Fibroblast of lung (primary cell): ENCODE data around the gene ABL1. TPM values are rescaled to one million over a fixed set of nuclear protein-coding genes. Genes with fewer than 3 reads are reported as not detected.

ENCODE experiments used
- DNase-seq, 2 donors: peaks; one replicate each; pipeline versions ENCODE4 v3.0.0 to v3.0.0-alpha.2; 2010; ENCODE audit warnings: low read depth in 2 of 2
- H2AFZ ChIP-seq: 2 replicates; pipeline ENCODE4 v1.5.1; 2012; ENCODE audit warnings: low read length, control low read depth, inconsistent platforms
- H3K27ac ChIP-seq: 2 replicates; pipeline ENCODE4 v1.5.1; 2011; ENCODE audit warnings: low read length, control low read depth; ENCODE audit not compliant: insufficient read depth
- H3K27me3 ChIP-seq: 2 replicates; pipeline ENCODE4 v1.5.1; 2011; ENCODE audit warnings: mild to moderate bottlenecking, low read length; ENCODE audit not compliant: control insufficient read depth, insufficient read depth
- H3K36me3 ChIP-seq: 2 replicates; pipeline ENCODE4 v1.5.1; 2011; ENCODE audit warnings: low read length; ENCODE audit not compliant: control insufficient read depth, insufficient read depth
- H3K4me1 ChIP-seq: 2 replicates; pipeline ENCODE4 v1.5.1; 2011; ENCODE audit warnings: low read length; ENCODE audit not compliant: control insufficient read depth, insufficient read depth; ENCODE audit errors: extremely low read depth
- H3K4me2 ChIP-seq: 2 replicates; pipeline ENCODE4 v1.5.1; 2011; ENCODE audit warnings: low read length, control low read depth; ENCODE audit not compliant: insufficient read depth; ENCODE audit errors: extremely low read depth
- H3K4me3 ChIP-seq, 4 experiments: fragments of 200-600 bp in 1 of 4; sonication (generic) in 1 of 4; replicated peaks in 1 of 4; 2 replicates each; pipeline ENCODE4 v1.5.1; 2011 to 2016; ENCODE audit warnings: low read length in 4 of 4, low read depth in 3 of 4, mild to moderate bottlenecking in 3 of 4, control low read depth in 2 of 4, inconsistent platforms in 1 of 4, mixed read lengths in 1 of 4; ENCODE audit not compliant: insufficient read depth in 1 of 4; ENCODE audit errors: control extremely low read depth in 1 of 4
- H3K79me2 ChIP-seq: 2 replicates; pipeline ENCODE4 v1.5.1; 2012; ENCODE audit warnings: mild to moderate bottlenecking, low read length, inconsistent platforms; ENCODE audit not compliant: control insufficient read depth, insufficient read depth
- H3K9ac ChIP-seq: 2 replicates; pipeline ENCODE4 v1.5.1; 2011; ENCODE audit warnings: mild to moderate bottlenecking, low read length, control low read depth; ENCODE audit not compliant: insufficient read depth
- H3K9me3 ChIP-seq: 2 replicates; pipeline ENCODE4 v1.5.1; 2012; ENCODE audit warnings: low read depth, low read length; ENCODE audit not compliant: control insufficient read depth, insufficient read depth
- H4K20me1 ChIP-seq: 2 replicates; pipeline ENCODE4 v1.5.1; 2011; ENCODE audit warnings: low read length; ENCODE audit not compliant: control insufficient read depth, insufficient read depth; ENCODE audit errors: extremely low read depth
- CTCF ChIP-seq, 2 donors: IDR thresholded peaks in 1 of 2; conservative IDR thresholded peaks in 1 of 2; 1 replicate in 1 of 2; 2 replicates in 1 of 2; pipeline ENCODE4 v1.5.1; 2011 to 2012; ENCODE audit warnings: low read length in 2 of 2, control low read depth in 1 of 2, inconsistent platforms in 1 of 2, low read depth in 1 of 2, mild to moderate bottlenecking in 1 of 2
- EZH2 ChIP-seq: IDR thresholded peaks from 2 replicates; pipeline ENCODE4 v1.5.1; 2012; ENCODE audit warnings: low read length, control low read depth, mild to moderate bottlenecking; ENCODE audit errors: missing control alignments
- polyA plus RNA-seq, 2 donors: library from polyadenylated mRNA; depleted of rRNA in 1 of 2; stranded (reverse) in 1 of 2; unstranded in 1 of 2; fragments of >200 nt; gene quantifications; 2 replicates each; pipeline ENCODE4 v1.2.1, GENCODE V29; 2011 to 2012; ENCODE audit warnings: missing spikeins in 1 of 2
- total RNA-seq: library from RNA; depleted of rRNA; stranded (reverse); fragments of >200 nt; gene quantifications from 2 replicates; pipeline ENCODE4 v1.2.1, GENCODE V29; 2014

Gene ABL1
- total and polyA plus RNA-seq, 2 donors (not counting 1 experiment from before 2014, with no cell fraction given), result 46.6 to 65.4 TPM

- no peak overlapping the region for H3K4me2 ChIP-seq
- H3K9me3 ChIP-seq, result no peaks in the 10 kb centered on the region
- TF ChIP-seq EZH2, result no peak
- no peak for TF ChIP-seq CTCF (conservative IDR thresholded peaks at IDR 0.05 in 1 of 2, IDR thresholded peaks at IDR 0.05 in 1 of 2; ENCODE audit: low read depth in 1 of 2, low read length in 2 of 2)
- no peaks in the 10 kb centered on the region for H4K20me1 ChIP-seq
- no peak overlapping the region for H3K27ac ChIP-seq
- no peak overlapping the region for H3K4me3 ChIP-seq
- no peak for DNase-seq
- H2AFZ ChIP-seq, result no peak overlapping the region
- H3K79me2 ChIP-seq, result peaks cover 2% of the 10 kb centered on the region
- no peaks in the 10 kb centered on the region for H3K36me3 ChIP-seq
- H3K9ac ChIP-seq, result no peak overlapping the region
- peaks cover 2% of the 10 kb centered on the region for H3K4me1 ChIP-seq
- no peaks in the 10 kb centered on the region for H3K27me3 ChIP-seq
Observed at GRCh38 chr9:130806327-130806716, 28.7 kb upstream of the ABL1 start.

GRCh38 chr9:130810609-130811136 is 24.4 kb upstream of the ABL1 start:
- H3K9me3 ChIP-seq, result no peaks in the 10 kb centered on the region
- no peak overlapping the region for H3K9ac ChIP-seq
- no peak overlapping the region for H2AFZ ChIP-seq
- no peaks in the 10 kb centered on the region for H4K20me1 ChIP-seq
- H3K79me2 ChIP-seq, result no peaks in the 10 kb centered on the region
- H3K27me3 ChIP-seq, result no peaks in the 10 kb centered on the region
- DNase-seq, result no peak
- no peak overlapping the region for H3K4me2 ChIP-seq
- no peak overlapping the region for H3K27ac ChIP-seq
- no peak overlapping the region for H3K4me3 ChIP-seq
- no peaks in the 10 kb centered on the region for H3K36me3 ChIP-seq
- TF ChIP-seq CTCF (conservative IDR thresholded peaks at IDR 0.05 in 1 of 2, IDR thresholded peaks at IDR 0.05 in 1 of 2; ENCODE audit: low read depth in 1 of 2, low read length in 2 of 2) (no peak), EZH2 (no peak)
- H3K4me1 ChIP-seq, result no peaks in the 10 kb centered on the region

- no peaks in the 10 kb centered on the region for H3K79me2 ChIP-seq
- H3K36me3 ChIP-seq, result no peaks in the 10 kb centered on the region
- H3K27ac ChIP-seq, result no peak overlapping the region
- no peak overlapping the region for H3K4me3 ChIP-seq
- H3K4me1 ChIP-seq, result no peaks in the 10 kb centered on the region
- H4K20me1 ChIP-seq, result no peaks in the 10 kb centered on the region
- no peaks in the 10 kb centered on the region for H3K27me3 ChIP-seq
- no peak for DNase-seq
- TF ChIP-seq EZH2 (no peak), CTCF (conservative IDR thresholded peaks at IDR 0.05 in 1 of 2, IDR thresholded peaks at IDR 0.05 in 1 of 2; ENCODE audit: low read depth in 1 of 2, low read length in 2 of 2) (no peak)
- H2AFZ ChIP-seq, result no peak overlapping the region
- no peak overlapping the region for H3K4me2 ChIP-seq
- no peaks in the 10 kb centered on the region for H3K9me3 ChIP-seq
- no peak overlapping the region for H3K9ac ChIP-seq
Observed at GRCh38 chr9:130815242-130815808, 19.7 kb upstream of the ABL1 start.
